Mesenchymal stem cell (in vitro differentiated cells and primary cell): Measurements from ENCODE around the gene LAMB2.

Source experiments
- DNase-seq: peaks from one replicate; pipeline ENCODE4 v3.0.0-alpha.2; 2013
- H2AFZ ChIP-seq: one replicate; pipeline ENCODE4 v1.6.1; 2013; ENCODE audit warnings: low read depth, mild to moderate bottlenecking, control low read depth, inconsistent platforms, low read length, moderate library complexity
- H2AK5ac ChIP-seq: 2 replicates; pipeline ENCODE4 v1.6.1; 2013; ENCODE audit warnings: low read length, moderate library complexity, mild to moderate bottlenecking, inconsistent platforms; ENCODE audit not compliant: severe bottlenecking
- H2BK120ac ChIP-seq: one replicate; pipeline ENCODE4 v1.6.1; 2013; ENCODE audit warnings: low read depth, mild to moderate bottlenecking, inconsistent platforms, low read length, moderate library complexity
- H2BK12ac ChIP-seq, 2 experiments: one replicate each; pipeline ENCODE4 v1.6.1; 2013; ENCODE audit warnings: inconsistent platforms in 2 of 2, low read length in 2 of 2, mild to moderate bottlenecking in 2 of 2, moderate library complexity in 2 of 2, control low read depth in 1 of 2
- H2BK15ac ChIP-seq: one replicate; pipeline ENCODE4 v1.6.1; 2013; ENCODE audit warnings: mild to moderate bottlenecking, low read depth, inconsistent platforms; ENCODE audit not compliant: poor library complexity, severe bottlenecking
- H2BK5ac ChIP-seq: 2 replicates; pipeline ENCODE4 v1.6.1; 2013; ENCODE audit warnings: low read depth, mild to moderate bottlenecking, low read length, control low read depth, inconsistent platforms; ENCODE audit not compliant: poor library complexity, severe bottlenecking
- H3K14ac ChIP-seq, 2 experiments: one replicate each; pipeline ENCODE4 v1.6.1; 2013; ENCODE audit warnings: inconsistent platforms in 2 of 2, low read length in 2 of 2, control low read depth in 1 of 2, mild to moderate bottlenecking in 1 of 2, moderate library complexity in 1 of 2
- H3K18ac ChIP-seq, 2 experiments: one replicate each; pipeline ENCODE4 v1.6.1; 2013; ENCODE audit warnings: inconsistent platforms in 2 of 2, low read length in 2 of 2, control low read depth in 1 of 2, low read depth in 1 of 2, mild to moderate bottlenecking in 1 of 2
- H3K23ac ChIP-seq, 2 experiments: one replicate each; pipeline ENCODE4 v1.6.1; 2013; ENCODE audit warnings: inconsistent platforms in 2 of 2, low read length in 2 of 2, mild to moderate bottlenecking in 2 of 2, moderate library complexity in 2 of 2, control low read depth in 1 of 2
- H3K27ac ChIP-seq: 2 replicates; pipeline ENCODE4 v1.5.1; 2013; ENCODE audit warnings: mild to moderate bottlenecking, moderate library complexity, low read length, control low read depth, inconsistent platforms; ENCODE audit not compliant: poor library complexity, severe bottlenecking
- H3K27me3 ChIP-seq, 2 experiments: 2 replicates each; pipeline versions ENCODE4 v1.6.1 to v1.7.0; 2013; ENCODE audit warnings: low read length in 2 of 2, mild to moderate bottlenecking in 2 of 2, moderate library complexity in 2 of 2, control low read depth in 1 of 2, inconsistent platforms in 1 of 2; ENCODE audit not compliant: control insufficient read depth in 1 of 2, insufficient read depth in 1 of 2
- H3K36me3 ChIP-seq, 2 experiments: 2 replicates each; pipeline versions ENCODE4 v1.6.1 to v1.7.0; 2013; ENCODE audit warnings: low read length in 2 of 2, control low read depth in 1 of 2, inconsistent platforms in 1 of 2, low read depth in 1 of 2, mild to moderate bottlenecking in 1 of 2; ENCODE audit not compliant: insufficient read depth in 2 of 2, control insufficient read depth in 1 of 2
- H3K4ac ChIP-seq, 2 experiments: one replicate each; pipeline ENCODE4 v1.6.1; 2013; ENCODE audit warnings: inconsistent platforms in 2 of 2, low read length in 2 of 2, mild to moderate bottlenecking in 2 of 2, moderate library complexity in 2 of 2, control low read depth in 1 of 2, low read depth in 1 of 2
- H3K4me1 ChIP-seq: 2 replicates; pipeline ENCODE4 v1.6.1; 2013; ENCODE audit warnings: low read depth, low read length, control low read depth; ENCODE audit not compliant: control insufficient read depth, insufficient read depth
- H3K4me2 ChIP-seq: 2 replicates; pipeline ENCODE4 v1.6.1; 2013; ENCODE audit warnings: low read length, mild to moderate bottlenecking, inconsistent platforms; ENCODE audit not compliant: poor library complexity, severe bottlenecking
- H3K4me3 ChIP-seq, 2 experiments: 2 replicates each; pipeline versions ENCODE4 v1.5.1 to v1.7.0; 2013; ENCODE audit warnings: low read length in 2 of 2, mild to moderate bottlenecking in 2 of 2, control low read depth in 1 of 2, low read depth in 1 of 2; ENCODE audit not compliant: insufficient read depth in 1 of 2
- H3K79me1 ChIP-seq: replicated peaks from 2 replicates; pipeline ENCODE4 v1.6.1; 2013; ENCODE audit warnings: mild to moderate bottlenecking, control low read depth, low read length, inconsistent platforms; ENCODE audit not compliant: poor library complexity, severe bottlenecking
- H3K9ac ChIP-seq: 2 replicates; pipeline ENCODE4 v1.7.0; 2013; ENCODE audit warnings: mild to moderate bottlenecking, low read length, moderate library complexity
- H3K9me3 ChIP-seq: 2 replicates; pipeline ENCODE4 v1.7.0; 2013; ENCODE audit warnings: mild to moderate bottlenecking, low read length; ENCODE audit not compliant: control insufficient read depth
- H4K8ac ChIP-seq: one replicate; pipeline ENCODE4 v1.6.1; 2013; ENCODE audit warnings: inconsistent platforms, mild to moderate bottlenecking, low read length, moderate library complexity
- H4K91ac ChIP-seq: one replicate; pipeline ENCODE4 v1.6.1; 2013; ENCODE audit warnings: mild to moderate bottlenecking, low read length, inconsistent platforms
- WGBS: methylation state at CpG from one replicate; pipeline ENCODE4 v1.1.7; 2013; ENCODE audit warnings: mixed read lengths; 5-methylcytosine and 5-hydroxymethylcytosine counted together

LAMB2 gene

DNA sequence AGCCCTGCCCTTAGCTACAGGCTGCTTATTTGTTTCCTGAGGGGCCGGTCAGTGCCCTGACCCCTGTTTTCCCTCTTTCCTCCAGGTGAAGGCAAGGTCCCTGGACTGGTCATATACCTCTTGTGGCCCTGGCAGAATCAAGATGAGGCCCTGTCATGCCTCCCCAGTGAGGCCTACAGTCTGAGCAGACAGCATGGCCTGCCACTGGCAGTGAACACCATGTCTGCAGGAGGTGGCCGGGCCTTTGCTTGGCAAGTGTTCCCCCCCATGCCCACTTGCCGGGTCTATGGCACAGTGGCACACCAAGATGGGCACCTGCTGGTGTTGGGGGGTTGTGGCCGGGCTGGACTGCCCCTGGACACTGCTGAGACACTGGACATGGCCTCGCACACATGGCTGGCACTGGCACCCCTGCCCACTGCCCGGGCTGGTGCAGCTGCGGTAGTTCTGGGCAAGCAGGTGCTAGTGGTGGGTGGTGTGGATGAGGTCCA lies 39.7 kb upstream of the LAMB2 start:
- H3K4me3 ChIP-seq = peak overlapping the region in 1 of 2 experiments; percentile 92
- peak overlapping the region; percentile 52 for H4K91ac ChIP-seq
- 91% methylated on average over 7 of the region's 7 CpGs for WGBS
- peak overlapping the region; percentile 8 for H4K8ac ChIP-seq
- no peak overlapping the region for H2AK5ac ChIP-seq
- H3K27ac ChIP-seq = no peak overlapping the region
- peak overlapping the region in 1 of 2 experiments; percentile 23 for H3K14ac ChIP-seq
- peak overlapping the region; percentile 94 for H3K9ac ChIP-seq
- no peak for DNase-seq
- peak overlapping the region in 1 of 2 experiments; percentile 85 for H2BK12ac ChIP-seq
- peak overlapping the region; percentile 4 to 48 for H3K18ac ChIP-seq
- H3K23ac ChIP-seq = peak overlapping the region in 1 of 2 experiments; percentile 1
- H3K9me3 ChIP-seq = no peaks in the 10 kb centered on the region
- no peak overlapping the region for H2AFZ ChIP-seq
- peak overlapping the region; percentile 64 for H3K4me2 ChIP-seq
- peaks cover 32 to 43% of the 10 kb centered on the region in 2 experiments for H3K36me3 ChIP-seq
- H3K4me1 ChIP-seq = peaks cover 30% of the 10 kb centered on the region
- no peaks in the 10 kb centered on the region for H3K27me3 ChIP-seq
- H2BK120ac ChIP-seq = peak overlapping the region; percentile 85
- no peak overlapping the region for H2BK5ac ChIP-seq
- peak overlapping the region; percentile 3 to 56 for H3K4ac ChIP-seq
- H3K79me1 ChIP-seq = peaks cover 19% of the 10 kb centered on the region
- H2BK15ac ChIP-seq = peak overlapping the region; percentile 44

DNA sequence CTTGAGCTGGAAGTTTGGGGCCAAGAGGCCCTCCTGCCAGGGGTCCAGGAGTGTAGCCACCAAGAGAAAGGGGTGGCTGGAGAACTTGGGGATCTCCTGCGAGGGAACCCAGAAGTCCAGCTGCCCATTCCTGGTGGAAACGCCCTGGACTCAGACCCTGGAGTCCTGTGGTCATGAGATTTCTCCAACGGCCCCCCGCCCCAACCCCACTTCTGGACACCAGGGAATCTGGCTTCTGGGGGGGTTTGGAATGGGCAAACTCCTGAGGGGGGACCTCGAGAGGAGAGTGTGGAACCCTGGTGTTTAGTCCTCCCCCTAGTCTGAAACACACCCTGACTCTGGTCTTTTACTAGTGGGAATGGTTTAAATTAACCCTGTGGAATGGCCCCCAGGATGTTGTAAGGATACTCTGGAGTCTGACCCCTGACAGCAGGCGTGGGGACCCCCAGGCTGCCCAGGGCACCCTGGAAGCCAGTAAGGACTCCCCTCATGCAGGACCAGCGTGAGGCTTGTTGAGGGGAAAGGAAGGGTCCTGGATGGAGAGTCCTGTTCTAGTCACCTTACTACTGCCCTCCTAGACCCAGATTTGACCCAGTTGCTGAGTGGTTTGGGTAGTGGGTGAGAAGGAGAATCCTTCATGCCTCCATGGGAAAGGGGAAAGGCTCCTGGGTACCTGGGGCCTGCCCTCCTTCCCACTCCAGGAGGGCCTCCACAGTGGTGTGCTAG lies 39.1 kb upstream of the LAMB2 start:
- Histone ChIP-seq H4K8ac (peak overlapping the region; percentile 79), H3K27ac (no peak overlapping the region), H3K23ac (peak overlapping the region in 1 of 2 experiments; percentile 65), H3K79me1 (peaks cover 19% of the 10 kb centered on the region), H4K91ac (peak overlapping the region; percentile 47), H3K4ac (peak overlapping the region; percentile 24 to 88), H3K9me3 (no peaks in the 10 kb centered on the region), H2BK15ac (peak overlapping the region; percentile 79), H3K18ac (peak overlapping the region; percentile 49 to 63), H2AK5ac (no peak overlapping the region), H3K4me2 (peak overlapping the region; percentile 64), H3K4me3 (peak overlapping the region; percentile 76 to 92), H3K9ac (peak overlapping the region; percentile 94), H2BK120ac (peak overlapping the region; percentile 27), H2BK5ac (no peak overlapping the region), H3K14ac (peak overlapping the region in 1 of 2 experiments; percentile 35), H3K27me3 (no peaks in the 10 kb centered on the region), H2BK12ac (peak overlapping the region in 1 of 2 experiments; percentile 49), H2AFZ (peak overlapping the region; percentile 84), H3K4me1 (peaks cover 30% of the 10 kb centered on the region), H3K36me3 (peaks cover 27 to 39% of the 10 kb centered on the region in 2 experiments)
- DNase-seq = peak; percentile 5
- WGBS = 35% methylated on average over 3 of the region's 7 CpGs

DNA sequence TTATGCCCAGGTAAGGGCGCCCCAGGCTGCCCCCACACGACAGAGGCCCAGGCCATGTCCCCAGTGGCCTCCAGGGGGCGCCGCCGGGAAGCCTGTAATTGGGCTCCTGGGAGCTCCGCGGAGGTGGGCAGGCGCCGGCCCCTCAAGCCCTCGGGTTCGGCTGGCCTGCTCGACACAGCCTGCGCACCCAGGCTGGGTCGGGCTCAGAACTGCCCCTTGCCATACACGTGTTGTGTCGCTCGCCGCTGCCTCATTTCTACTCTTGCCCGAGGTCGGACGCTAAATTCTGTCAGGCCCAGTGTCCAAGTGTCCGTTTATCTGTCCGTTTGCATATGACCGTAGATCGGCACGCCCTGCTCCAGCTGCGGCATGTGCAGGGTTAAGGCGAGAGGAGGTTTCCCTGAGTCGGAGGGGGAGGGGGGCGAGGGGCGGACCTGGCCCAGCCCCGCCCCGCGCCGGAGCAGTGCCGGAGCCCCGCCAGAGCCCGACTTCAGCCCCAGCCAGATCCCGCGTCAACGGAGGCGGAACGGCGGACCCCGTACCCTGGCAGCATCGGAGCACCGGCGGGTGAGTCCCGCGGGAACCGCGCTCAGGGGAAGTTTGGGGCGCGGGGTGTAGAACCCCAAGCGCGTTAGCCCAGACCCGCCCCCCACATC lies 38.4 kb upstream of the LAMB2 start, which contains the start of gene KLHDC8B:
Gene KLHDC8B, plus strand, starts transcription at position 480 of the 656 bp plus-strand sequence. CDS start 1,172 bp downstream, outside the sequence.
- Histone ChIP-seq H2BK12ac (peak within 1 kb of the TSS; percentile 31 to 79), H3K9me3 (no peaks in the 10 kb centered on the region), H2AK5ac (peak within 1 kb of the TSS; percentile 53), H3K14ac (peak within 1 kb of the TSS in 1 of 2 experiments; percentile 80), H2AFZ (peak within 1 kb of the TSS; percentile 88), H3K4me2 (peak within 1 kb of the TSS; percentile 64), H2BK15ac (peak within 1 kb of the TSS; percentile 79), H3K4me1 (peaks cover 35% of the 10 kb centered on the region), H3K27me3 (no peaks in the 10 kb centered on the region), H3K27ac (peak within 1 kb of the TSS; percentile 49), H3K79me1 (peaks cover 19% of the 10 kb centered on the region), H3K18ac (peak within 1 kb of the TSS; percentile 85), H3K36me3 (peaks cover 22 to 35% of the 10 kb centered on the region in 2 experiments), H4K8ac (peak within 1 kb of the TSS; percentile 81), H4K91ac (peak within 1 kb of the TSS; percentile 47), H3K9ac (peak within 1 kb of the TSS; percentile 94), H2BK5ac (no peak within 1 kb of the TSS), H3K4me3 (peak within 1 kb of the TSS; percentile 76 to 92), H3K23ac (peak within 1 kb of the TSS in 1 of 2 experiments; percentile 65), H2BK120ac (peak within 1 kb of the TSS; percentile 29), H3K4ac (peak within 1 kb of the TSS; percentile 70 to 88)
- under 1% methylated on average over 55 of the region's 57 CpGs for WGBS
- DNase-seq = peak; percentile 94
